ENCODE measurements around the gene SYCP2.

SYCP2 gene

DNA sequence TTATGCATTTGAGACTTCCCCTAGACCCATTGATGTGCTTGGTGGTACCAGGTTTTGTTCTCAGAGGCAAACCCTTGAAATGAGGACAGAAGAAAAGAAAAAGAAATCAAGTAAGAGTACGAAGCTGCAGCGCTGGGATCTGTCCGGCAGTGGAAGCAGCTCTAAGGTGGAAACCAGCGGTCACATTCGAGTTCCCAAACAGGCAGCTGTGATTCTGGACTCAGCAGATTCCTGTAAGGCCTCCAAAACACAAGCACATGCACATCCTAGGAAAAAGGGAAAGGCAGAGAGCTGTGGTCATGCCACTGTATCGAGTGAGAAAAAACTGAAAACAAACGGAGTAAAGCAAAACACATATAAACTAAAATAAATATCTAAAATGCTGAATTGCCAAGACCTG lies 11.3 kb upstream of the SYCP2 start:
- no peak for DNase-seq

DNA sequence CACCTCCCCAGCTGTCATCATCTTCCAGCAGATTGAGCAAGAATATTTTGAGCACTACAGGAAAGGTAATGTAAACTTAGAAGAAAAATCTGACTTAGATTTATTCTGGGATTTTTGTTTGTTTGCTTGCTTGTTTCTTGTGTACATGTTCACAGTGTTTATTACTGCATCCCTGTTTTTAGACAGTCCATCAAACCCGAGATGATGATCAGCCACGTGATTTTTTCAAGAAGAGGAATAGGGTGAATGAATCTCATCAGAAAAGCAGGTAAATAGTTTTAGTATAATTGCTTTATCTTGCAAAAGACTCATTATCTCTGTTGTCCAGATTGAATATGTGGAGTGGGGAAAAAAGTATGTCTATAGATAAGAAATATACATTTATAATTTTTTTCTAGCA lies 8.8 kb upstream of the SYCP2 start:
- no peak for DNase-seq

- no peak for DNase-seq
Observed at GRCh38 chr20:59940956-59941294, 7.5 kb upstream of the SYCP2 start.

DNA sequence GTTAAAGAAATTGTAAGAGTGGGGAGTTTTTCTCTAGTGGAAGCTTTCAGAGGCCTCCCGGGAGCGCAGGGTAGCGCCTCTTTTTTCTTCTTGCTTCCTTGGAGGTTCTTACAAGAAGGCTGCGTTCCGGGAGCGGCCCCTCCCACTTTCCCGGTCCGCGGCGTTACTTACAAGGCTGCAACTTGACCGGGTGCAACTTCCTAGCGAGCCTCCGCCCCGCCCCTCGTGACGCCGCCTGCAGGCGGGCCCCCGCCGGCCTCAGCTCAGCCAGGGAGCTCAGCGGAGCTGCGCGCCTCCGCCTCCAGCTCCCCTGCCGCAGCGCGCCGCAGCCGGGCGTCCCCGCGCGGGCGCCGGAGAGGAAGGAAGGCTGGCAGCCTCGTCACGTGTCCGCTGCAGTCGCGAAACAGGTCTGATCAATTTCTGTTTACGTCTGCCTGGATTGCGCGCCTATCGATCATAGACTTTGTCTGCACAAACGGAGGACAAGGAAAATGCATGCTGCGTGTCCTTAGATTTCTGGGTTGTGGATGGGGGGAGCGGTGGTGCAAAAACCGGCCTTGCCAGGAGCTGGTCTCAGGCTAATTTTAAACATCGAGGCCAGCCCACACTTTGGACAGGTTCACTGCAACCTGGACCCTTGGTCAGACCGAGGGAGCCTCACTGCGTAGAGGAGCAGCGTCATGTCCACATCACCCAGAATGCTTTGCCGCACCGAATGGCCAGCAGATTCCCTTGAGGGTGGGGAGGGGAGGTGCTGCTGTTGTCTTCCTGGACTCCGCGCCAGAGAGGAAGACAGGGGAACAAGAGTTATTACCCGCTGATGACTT lies 6.9 kb upstream of the SYCP2 start, which contains the start of the genes FAM217B and PPP1R3D:
TSS of gene FAM217B (plus strand) at position 261 of the 827 bp plus-strand sequence. CDS start 3,555 bp downstream, outside the sequence.
TSS of gene PPP1R3D (minus strand) at position 177 of the 827 bp plus-strand sequence. CDS start 374 bp downstream, outside the sequence.
- DNase-seq: peak; percentile 85

DNA sequence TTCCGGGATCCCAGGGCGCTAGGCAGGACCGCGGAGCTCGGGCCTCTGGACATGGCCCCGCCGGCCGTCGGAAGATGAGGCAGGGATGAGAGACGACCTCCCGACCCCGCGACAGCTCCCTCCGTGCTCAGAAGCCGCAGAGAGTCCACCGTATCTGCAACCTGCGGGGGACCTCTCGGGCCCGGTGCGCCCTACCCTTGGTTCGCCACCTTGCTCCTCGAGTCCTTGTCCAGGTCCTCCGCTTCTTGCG lies 6.4 kb upstream of the SYCP2 start:
- DNase-seq: no peak

- no peak for DNase-seq
Observed at GRCh38 chr20:59939052-59939878, 5.8 kb upstream of the SYCP2 start.

GRCh38 chr20:59938696-59939051 lies 5.2 kb upstream of the SYCP2 start:
- DNase-seq: no peak

- no peak for DNase-seq
Observed at GRCh38 chr20:59938221-59938620, 4.8 kb upstream of the SYCP2 start.

GRCh38 chr20:59937150-59937549 lies 3.7 kb upstream of the SYCP2 start:
- DNase-seq: no peak

DNA sequence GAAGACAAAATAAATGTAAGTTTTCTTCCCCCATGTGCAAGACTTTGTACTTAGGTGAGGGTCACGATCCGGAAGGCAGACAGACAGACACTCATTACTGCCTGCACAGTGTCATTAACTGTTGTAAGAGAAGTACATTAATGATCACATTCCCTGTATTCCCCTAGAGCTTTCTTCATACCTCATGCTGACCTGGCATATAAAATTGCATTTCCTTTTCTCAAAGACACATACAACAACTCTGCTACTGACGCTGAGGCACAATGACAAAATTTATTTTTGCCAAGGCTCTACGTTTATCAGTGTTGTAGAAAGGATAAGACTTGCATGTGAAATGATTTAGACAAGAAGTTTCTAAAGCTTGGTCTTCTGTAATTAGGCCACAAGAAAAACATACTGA lies 3.0 kb upstream of the SYCP2 start:
- DNase-seq: no peak

- DNase-seq: no peak
Observed at GRCh38 chr20:59935457-59936185, 2.2 kb upstream of the SYCP2 start.

- peak; percentile 22 for DNase-seq
Observed at GRCh38 chr20:59933849-59934585, 580 bp upstream of the SYCP2 start.

- DNase-seq: no peak
Observed at GRCh38 chr20:59932616-59933295, 681 bp downstream of the SYCP2 start.

DNA sequence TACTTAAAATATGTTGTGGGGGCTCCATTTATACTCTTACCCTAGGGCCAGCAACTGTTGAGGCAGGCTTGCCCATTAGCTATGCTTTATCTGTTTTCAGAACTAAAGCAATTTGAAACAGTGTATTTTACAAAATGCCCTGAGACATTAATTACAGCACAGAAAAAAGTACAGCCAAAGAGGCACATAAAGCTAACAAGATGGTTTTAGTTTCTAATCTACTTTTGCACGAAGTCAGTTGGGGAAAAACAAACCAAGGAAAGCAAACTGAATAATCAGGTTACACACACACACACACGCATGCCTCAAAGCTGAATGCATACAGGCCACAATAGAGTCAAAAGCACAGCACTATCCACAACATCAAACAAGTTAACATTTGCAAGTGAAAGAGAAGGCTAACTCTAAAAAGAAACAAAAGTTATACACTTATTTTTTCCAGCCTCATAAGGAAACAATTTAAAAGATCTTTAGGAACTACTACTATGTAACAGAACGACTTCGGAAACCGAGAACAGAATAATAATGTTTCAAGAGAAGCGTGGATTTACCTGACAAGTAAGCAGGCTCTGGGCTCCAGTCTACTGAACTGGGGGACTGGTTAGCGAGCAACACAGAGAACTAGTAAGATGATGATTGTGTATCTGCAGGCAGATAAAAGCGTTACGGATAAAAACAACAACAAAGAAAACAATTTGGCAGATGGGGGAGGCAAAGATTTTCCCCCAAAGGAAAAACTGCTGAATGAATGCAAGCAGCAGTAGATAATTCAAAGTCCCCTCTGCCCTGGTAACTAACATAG lies 1.7 kb downstream of the SYCP2 start:
- DNase-seq: no peak

DNA sequence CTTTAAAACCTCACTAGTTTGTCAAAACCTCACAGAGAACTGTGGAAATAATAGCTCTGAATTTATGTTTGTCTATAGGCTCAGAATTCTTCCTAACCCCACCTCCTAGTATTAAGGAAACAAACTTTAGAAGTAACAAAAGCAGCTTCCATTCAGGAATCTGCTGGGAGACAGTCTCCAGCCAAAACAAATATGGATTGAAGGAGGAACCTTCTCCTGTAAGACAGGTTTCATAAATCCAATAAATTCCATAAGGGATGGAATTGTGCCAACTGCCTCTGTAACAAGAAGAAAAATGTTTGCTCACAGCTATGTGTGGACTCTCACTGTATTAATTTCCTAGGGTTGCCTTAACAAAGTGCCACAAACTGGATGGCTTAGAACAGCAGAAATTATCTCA lies 7.5 kb downstream of the SYCP2 start:
- DNase-seq: no peak

GRCh38 chr20:59925359-59925758 lies 8.1 kb downstream of the SYCP2 start:
- DNase-seq: no peak

GRCh38 chr20:59923514-59923913 lies 9.9 kb downstream of the SYCP2 start:
- DNase-seq: no peak

DNA sequence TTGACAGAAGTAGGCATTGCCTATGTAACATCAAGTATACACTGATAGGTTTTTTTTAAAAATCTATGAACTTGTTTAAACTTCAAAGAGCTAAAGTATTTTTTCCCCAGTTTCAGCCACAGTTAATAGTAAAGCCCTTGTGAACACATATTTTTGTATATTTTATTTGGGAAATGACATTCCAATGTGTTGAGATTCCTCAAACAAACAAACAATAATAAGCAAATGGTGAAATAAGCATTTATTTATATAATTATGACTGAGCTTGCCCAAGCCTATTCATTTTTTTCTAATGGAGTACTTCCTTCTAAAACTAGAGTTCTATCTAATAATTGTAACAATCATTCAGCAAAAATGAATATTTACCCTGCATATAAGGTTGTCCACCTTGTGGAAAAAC lies 12.5 kb downstream of the SYCP2 start:
- DNase-seq: no peak

- no peak for DNase-seq
Observed at GRCh38 chr20:59912609-59913008, 20.8 kb downstream of the SYCP2 start.

GRCh38 chr20:59911041-59911440 lies 22.4 kb downstream of the SYCP2 start:
- no peak for DNase-seq

- DNase-seq: no peak
Observed at GRCh38 chr20:59908855-59909254, 24.6 kb downstream of the SYCP2 start.

GRCh38 chr20:59903621-59904020 lies 29.8 kb downstream of the SYCP2 start:
- no peak for DNase-seq
